Activated naive CD4-positive, alpha-beta T cell treated with anti-CD3 and anti-CD28 coated beads, Interleukin-2, amount 10 ng/mL, durations not matched to agents 7 days and 5 days (primary cell): ENCODE data around the gene WDR86.

Experiments used
- CTCF ChIA-PET: fragments of 350-600 bp; sonication (Branson Sonifier 250); formaldehyde crosslinking; loops from one replicate; lab custom pipeline; 2021; ENCODE audit warnings: antibody characterized with exemption; lab: Charles Lee
- DNase-seq: peaks from one replicate; pipeline ENCODE4 v3.0.0-alpha.2; 2020
- H3K27ac Mint-ChIP-seq: one replicate; pipeline ENCODE4 v1.8.0; 2021; ENCODE audit warnings: mild to moderate bottlenecking, moderate library complexity, mixed read lengths
- H3K27me3 Mint-ChIP-seq: one replicate; pipeline ENCODE4 v1.8.0; 2021; ENCODE audit warnings: mild to moderate bottlenecking, mixed read lengths
- H3K36me3 Mint-ChIP-seq: one replicate; pipeline ENCODE4 v1.8.0; 2021; ENCODE audit warnings: mixed read lengths
- H3K4me1 Mint-ChIP-seq: one replicate; pipeline ENCODE4 v1.8.0; 2021; ENCODE audit warnings: mixed read lengths
- H3K4me3 Mint-ChIP-seq: one replicate; pipeline ENCODE4 v1.8.0; 2021; ENCODE audit warnings: mild to moderate bottlenecking, moderate library complexity, mixed read lengths
- H3K9me3 Mint-ChIP-seq: one replicate; pipeline ENCODE4 v1.8.0; 2021; ENCODE audit warnings: mixed read lengths

The WDR86 gene

GRCh38 chr7:151436446-151437158, 26.8 kb upstream of the WDR86 start:
- peaks cover 42% of the 10 kb centered on the region for H3K27me3 Mint-ChIP-seq
- H3K36me3 Mint-ChIP-seq: no peaks in the 10 kb centered on the region
- H3K4me1 Mint-ChIP-seq: peaks cover 30% of the 10 kb centered on the region
- H3K27ac Mint-ChIP-seq: no peak overlapping the region
- no peak for DNase-seq
- CTCF ChIA-PET: interaction anchor here (3.9 kb wide), 1 partner anchor 12 kb away, joined by 19 read pairs; no protein-coding TSS in a partner anchor
- no peaks in the 10 kb centered on the region for H3K9me3 Mint-ChIP-seq
- H3K4me3 Mint-ChIP-seq: no peak overlapping the region

- no peak overlapping the region for H3K4me3 Mint-ChIP-seq
- no peaks in the 10 kb centered on the region for H3K36me3 Mint-ChIP-seq
- CTCF ChIA-PET: interaction anchor here (3.9 kb wide), 1 partner anchor 12 kb away, joined by 19 read pairs; no protein-coding TSS in a partner anchor
- H3K27me3 Mint-ChIP-seq: peaks cover 40% of the 10 kb centered on the region
- no peak overlapping the region for H3K27ac Mint-ChIP-seq
- no peak for DNase-seq
- H3K9me3 Mint-ChIP-seq: no peaks in the 10 kb centered on the region
- H3K4me1 Mint-ChIP-seq: peaks cover 30% of the 10 kb centered on the region
Measured at GRCh38 chr7:151435971-151436370, 26.1 kb upstream of the WDR86 start.

DNA sequence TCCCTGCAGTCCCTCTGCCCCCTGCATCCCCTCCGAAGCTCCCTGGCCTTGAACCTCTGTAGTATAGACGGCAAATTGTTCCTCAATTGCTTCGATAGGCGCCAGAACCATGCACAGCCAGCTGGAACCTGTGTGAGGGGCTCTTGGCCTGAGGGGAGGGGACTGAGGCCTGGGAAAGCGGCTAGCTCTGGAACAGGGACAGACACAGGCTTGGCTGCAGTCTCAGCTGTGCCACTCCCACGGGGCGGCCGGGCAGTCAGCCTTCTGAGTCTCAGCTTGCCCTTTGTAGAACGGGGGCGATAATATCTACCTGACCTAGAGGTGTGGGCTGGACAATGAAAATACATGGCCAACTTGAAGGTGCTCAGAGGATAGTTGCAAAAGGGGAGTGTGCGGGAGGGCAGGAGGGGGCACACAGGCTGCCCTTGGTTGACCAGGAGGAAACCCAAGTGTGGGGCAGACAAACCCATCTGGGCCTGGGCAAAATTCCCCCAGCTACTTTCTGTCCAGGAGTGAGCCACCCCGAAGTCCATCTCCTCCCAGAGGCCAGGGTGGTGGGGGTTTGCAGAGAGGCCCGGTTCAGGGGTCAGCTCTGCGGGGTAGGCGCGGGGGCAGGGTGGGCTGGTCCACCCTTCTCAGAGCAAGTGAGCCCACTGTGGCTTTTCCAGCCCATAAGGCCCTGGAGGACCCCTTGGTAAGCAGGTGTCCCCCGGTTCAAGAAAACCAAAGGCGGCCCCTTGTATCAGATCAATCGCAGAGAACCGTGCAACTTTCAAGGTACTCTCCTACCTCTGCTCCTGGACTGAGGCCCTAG, 25.5 kb upstream of the WDR86 start:
- CTCF ChIA-PET: interaction anchor here (3.9 kb wide), 1 partner anchor 13 kb away, joined by 19 read pairs; no protein-coding TSS in a partner anchor
- H3K36me3 Mint-ChIP-seq: no peaks in the 10 kb centered on the region
- H3K27me3 Mint-ChIP-seq: peaks cover 36% of the 10 kb centered on the region
- H3K9me3 Mint-ChIP-seq: no peaks in the 10 kb centered on the region
- peaks cover 29% of the 10 kb centered on the region for H3K4me1 Mint-ChIP-seq
- H3K27ac Mint-ChIP-seq: no peak overlapping the region
- no peak for DNase-seq
- no peak overlapping the region for H3K4me3 Mint-ChIP-seq

- Mint-ChIP-seq H3K36me3 (no peaks in the 10 kb centered on the region), H3K27ac (no peak overlapping the region), H3K4me3 (no peak overlapping the region), H3K9me3 (no peaks in the 10 kb centered on the region), H3K4me1 (peaks cover 35% of the 10 kb centered on the region), H3K27me3 (peaks cover 30% of the 10 kb centered on the region)
- CTCF ChIA-PET: interaction anchor here (3.9 kb wide), 1 partner anchor 14 kb away, joined by 19 read pairs; no protein-coding TSS in a partner anchor
- no peak for DNase-seq
Measured at GRCh38 chr7:151434549-151434948, 24.7 kb upstream of the WDR86 start.

DNA sequence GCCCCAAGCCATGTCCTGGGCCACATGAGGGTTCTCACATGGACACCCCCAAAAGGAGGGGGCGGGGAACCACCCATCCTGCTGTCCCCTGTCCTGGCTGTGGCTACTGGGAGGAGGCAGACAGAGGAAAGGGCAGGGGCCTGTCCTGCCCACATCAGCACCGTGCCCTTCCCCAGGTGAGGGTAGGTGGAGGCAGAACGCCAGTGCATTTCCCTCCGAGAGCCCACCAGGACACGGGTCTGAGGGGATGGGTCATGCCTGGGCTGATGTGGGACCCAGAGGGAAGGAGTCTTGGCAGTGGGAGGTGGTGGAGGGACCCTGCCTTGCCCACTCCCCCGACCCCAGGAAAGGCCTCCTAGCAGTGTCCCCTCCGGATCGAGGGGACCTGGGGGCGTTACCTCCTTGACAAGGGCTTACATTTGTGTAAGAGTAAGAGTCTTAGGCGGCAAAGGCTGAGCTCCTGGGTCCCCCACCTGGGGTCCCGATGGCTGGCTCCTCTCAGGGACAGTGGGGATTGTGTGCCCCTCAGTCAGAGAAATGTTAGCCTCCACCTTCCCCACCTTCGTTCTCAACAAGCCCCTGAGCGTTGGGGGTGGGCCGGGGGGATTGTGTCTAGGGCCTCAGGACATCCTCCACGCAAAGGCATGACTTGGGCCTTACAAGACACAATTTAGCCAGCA, 24.0 kb upstream of the WDR86 start:
- no peaks in the 10 kb centered on the region for H3K9me3 Mint-ChIP-seq
- H3K27me3 Mint-ChIP-seq: peaks cover 23% of the 10 kb centered on the region
- DNase-seq: no peak
- CTCF ChIA-PET: interaction anchor here (1.0 to 4.1 kb wide), 5 partner anchors 12 to 82 kb away, joined by 3 to 33 read pairs (median 4); no protein-coding TSS in a partner anchor
- peaks cover 41% of the 10 kb centered on the region for H3K4me1 Mint-ChIP-seq
- H3K4me3 Mint-ChIP-seq: no peak overlapping the region
- no peak overlapping the region for H3K27ac Mint-ChIP-seq
- H3K36me3 Mint-ChIP-seq: no peaks in the 10 kb centered on the region

DNA sequence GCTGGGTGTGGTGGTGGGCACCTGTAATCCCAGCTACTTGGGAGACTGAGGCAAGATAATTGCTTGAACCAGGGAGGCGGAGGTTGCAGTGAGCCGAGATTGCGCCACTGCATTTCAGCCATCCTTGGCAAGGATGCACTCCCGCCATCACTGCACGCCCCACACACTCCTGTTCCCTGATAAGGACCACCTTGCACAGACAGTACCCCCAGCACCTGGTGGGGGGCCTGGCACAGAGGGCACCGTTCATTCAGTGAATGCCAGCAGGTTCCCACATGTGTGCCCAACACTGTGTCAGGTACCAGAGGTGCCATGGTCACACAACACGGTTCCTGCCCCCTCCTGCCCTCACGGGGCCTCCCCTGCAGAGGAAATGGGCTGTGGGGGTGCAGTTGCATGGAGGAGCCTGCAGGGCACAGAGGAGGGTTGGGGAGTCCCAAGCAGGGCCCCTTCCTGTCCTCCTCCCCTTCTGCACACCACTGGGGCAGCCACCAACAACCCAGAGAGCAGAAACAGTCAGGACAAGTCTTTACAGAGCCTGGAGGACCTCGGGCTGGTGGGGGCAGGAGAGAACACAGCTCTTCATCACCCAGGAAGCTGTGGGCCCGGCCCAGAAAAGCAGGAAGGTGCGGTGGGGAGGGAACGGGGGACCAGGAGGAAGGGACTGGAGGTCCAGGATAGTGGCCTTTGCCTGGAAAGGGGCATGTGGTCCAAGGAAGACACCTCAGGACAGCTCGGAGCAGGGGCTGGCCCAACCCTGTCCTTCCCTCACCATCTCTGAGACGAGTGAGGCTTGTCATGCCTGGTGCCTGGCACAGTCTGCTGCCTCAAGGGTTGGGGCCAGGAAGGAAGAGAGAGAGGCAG, 23.1 kb upstream of the WDR86 start:
- Mint-ChIP-seq H3K4me1 (peaks cover 51% of the 10 kb centered on the region), H3K4me3 (peak overlapping the region; percentile 37)

GRCh38 chr7:151431768-151432311, 22.0 kb upstream of the WDR86 start:
- Mint-ChIP-seq H3K9me3 (no peaks in the 10 kb centered on the region), H3K27me3 (peaks cover 25% of the 10 kb centered on the region), H3K4me3 (no peak overlapping the region), H3K36me3 (no peaks in the 10 kb centered on the region), H3K4me1 (peaks cover 55% of the 10 kb centered on the region), H3K27ac (no peak overlapping the region)
- no peak for DNase-seq
- CTCF ChIA-PET: interaction anchor here (4.1 kb wide), 1 partner anchor 16 kb away, joined by 33 read pairs; no protein-coding TSS in a partner anchor

More for the DNA sequence above, 23.1 kb upstream of the WDR86 start:
- Mint-ChIP-seq H3K9me3 (no peaks in the 10 kb centered on the region), H3K27ac (peak overlapping the region; percentile 88), H3K36me3 (no peaks in the 10 kb centered on the region), H3K27me3 (peaks cover 19% of the 10 kb centered on the region)
- CTCF ChIA-PET: interaction anchor here (1.0 to 4.1 kb wide), 4 partner anchors 13 to 81 kb away, joined by 3 to 33 read pairs (median 4); no protein-coding TSS in a partner anchor
- peak; percentile 78 for DNase-seq

GRCh38 chr7:151431281-151431767, 21.5 kb upstream of the WDR86 start:
- Mint-ChIP-seq H3K4me1 (peaks cover 55% of the 10 kb centered on the region), H3K36me3 (no peaks in the 10 kb centered on the region), H3K27me3 (peaks cover 30% of the 10 kb centered on the region), H3K27ac (no peak overlapping the region), H3K9me3 (no peaks in the 10 kb centered on the region), H3K4me3 (no peak overlapping the region)
- CTCF ChIA-PET: interaction anchor here (4.1 kb wide), 1 partner anchor 17 kb away, joined by 33 read pairs; no protein-coding TSS in a partner anchor
- DNase-seq: no peak

DNA sequence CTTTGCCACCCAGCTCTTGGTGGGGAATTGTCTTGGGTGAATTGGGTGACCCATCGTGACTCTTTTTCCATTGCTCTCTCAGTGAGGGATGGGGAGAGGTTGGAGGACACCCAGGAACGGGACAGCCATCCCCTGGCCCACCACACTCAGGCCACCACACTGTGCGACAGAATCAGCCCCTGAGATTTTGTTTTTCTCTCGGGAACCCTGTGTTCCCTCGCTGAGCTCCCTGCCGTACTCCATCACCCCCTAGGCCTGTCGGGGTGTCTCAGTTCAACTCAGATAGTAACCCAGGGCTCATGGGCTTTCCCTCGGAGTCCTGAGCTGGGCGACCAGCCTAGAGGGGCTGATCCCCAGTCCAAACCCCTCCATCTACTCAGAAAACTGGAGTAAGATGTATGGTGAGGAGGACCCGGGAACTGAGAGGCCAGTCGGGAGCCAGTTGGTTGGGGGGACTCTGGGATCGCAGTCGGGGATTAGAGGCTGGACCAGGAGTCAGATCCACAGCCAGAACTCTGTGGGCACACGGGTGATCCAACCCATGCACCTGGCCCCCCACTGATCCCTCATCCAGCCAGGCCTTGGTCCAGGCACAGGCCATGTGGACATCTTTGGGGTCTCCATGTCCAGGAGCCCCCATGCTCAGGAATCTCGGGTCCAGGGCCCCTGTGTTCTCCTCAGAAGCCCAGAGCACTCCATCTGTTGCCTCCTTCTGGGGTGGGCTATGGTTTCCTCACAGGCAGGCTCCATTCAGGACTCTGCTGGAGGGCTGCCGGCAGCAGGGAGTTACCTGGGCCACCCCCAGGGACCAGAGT, 20.8 kb upstream of the WDR86 start:
- Mint-ChIP-seq H3K9me3 (no peaks in the 10 kb centered on the region), H3K4me1 (peaks cover 55% of the 10 kb centered on the region), H3K4me3 (no peak overlapping the region), H3K27me3 (peaks cover 32% of the 10 kb centered on the region), H3K36me3 (no peaks in the 10 kb centered on the region), H3K27ac (peak overlapping the region; percentile 95)
- DNase-seq: no peak
- CTCF ChIA-PET: interaction anchor here (0.6 to 4.1 kb wide), 5 partner anchors 13 to 373 kb away, joined by 3 to 33 read pairs (median 3); no protein-coding TSS in a partner anchor

- H3K9me3 Mint-ChIP-seq: no peaks in the 10 kb centered on the region
- peaks cover 36% of the 10 kb centered on the region for H3K27me3 Mint-ChIP-seq
- peaks cover 55% of the 10 kb centered on the region for H3K4me1 Mint-ChIP-seq
- H3K27ac Mint-ChIP-seq: peak overlapping the region; percentile 95
- peak overlapping the region; percentile 49 for H3K4me3 Mint-ChIP-seq
- H3K36me3 Mint-ChIP-seq: no peaks in the 10 kb centered on the region
- peak; percentile 85 for DNase-seq
- CTCF ChIA-PET: interaction anchor here (0.8 to 4.1 kb wide), 4 partner anchors 14 to 115 kb away, joined by 3 to 33 read pairs (median 6); no protein-coding TSS in a partner anchor
Measured at GRCh38 chr7:151429560-151430331, 19.9 kb upstream of the WDR86 start.

DNA sequence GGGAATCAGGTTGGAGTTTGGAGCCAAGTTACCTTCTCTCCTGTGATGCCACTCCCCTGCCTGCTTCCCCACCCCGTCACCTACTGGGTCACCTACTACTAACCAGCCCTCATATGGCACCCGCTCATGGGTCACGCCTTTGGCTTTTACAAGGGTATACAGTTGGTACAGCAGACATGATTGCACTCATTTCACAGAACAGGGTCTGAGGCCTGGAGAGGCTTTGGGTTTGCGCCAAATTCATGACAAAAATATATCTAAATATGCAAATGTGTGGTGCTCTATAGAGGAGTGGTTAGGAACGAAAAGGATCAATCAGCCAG, 19.4 kb upstream of the WDR86 start:
- H3K4me3 Mint-ChIP-seq: peak overlapping the region; percentile 49
- H3K27me3 Mint-ChIP-seq: peaks cover 42% of the 10 kb centered on the region
- no peaks in the 10 kb centered on the region for H3K9me3 Mint-ChIP-seq
- DNase-seq: no peak
- H3K36me3 Mint-ChIP-seq: no peaks in the 10 kb centered on the region
- CTCF ChIA-PET: interaction anchor here (1.1 kb wide), 1 partner anchor 19 kb away, joined by 4 read pairs; no protein-coding TSS in a partner anchor
- peak overlapping the region; percentile 95 for H3K27ac Mint-ChIP-seq
- peaks cover 55% of the 10 kb centered on the region for H3K4me1 Mint-ChIP-seq
